Stimulated activated naive CD8-positive, alpha-beta T cell treated with anti-CD3 and anti-CD28 coated beads, Interleukin-15, Interleukin-2, amounts not matched to agents 100 ng/mL and 50 ng/mL, for 24 hours (primary cell): Measurements from ENCODE around the gene ZFHX2.
"Not testable (repeated sequence)": the region's sequence is repeated elsewhere in the genome, so short reads cannot be mapped to it uniquely, and the experiment has no call there.

Experiments
- H3K27ac Mint-ChIP-seq: one replicate; pipeline ENCODE4 v1.8.0; 2021; ENCODE audit warnings: mild to moderate bottlenecking, mixed read lengths
- H3K27me3 Mint-ChIP-seq: one replicate; pipeline ENCODE4 v1.8.0; 2021; ENCODE audit warnings: mixed read lengths
- H3K36me3 Mint-ChIP-seq: one replicate; pipeline ENCODE4 v1.8.0; 2021; ENCODE audit warnings: low read depth, mixed read lengths
- H3K4me1 Mint-ChIP-seq: one replicate; pipeline ENCODE4 v1.8.0; 2021; ENCODE audit warnings: low read depth, mixed read lengths
- H3K4me3 Mint-ChIP-seq: one replicate; pipeline ENCODE4 v1.8.0; 2021; ENCODE audit warnings: mild to moderate bottlenecking, mixed read lengths
- H3K9me3 Mint-ChIP-seq: one replicate; pipeline ENCODE4 v1.8.0; 2021; ENCODE audit warnings: mixed read lengths

The ZFHX2 gene

DNA sequence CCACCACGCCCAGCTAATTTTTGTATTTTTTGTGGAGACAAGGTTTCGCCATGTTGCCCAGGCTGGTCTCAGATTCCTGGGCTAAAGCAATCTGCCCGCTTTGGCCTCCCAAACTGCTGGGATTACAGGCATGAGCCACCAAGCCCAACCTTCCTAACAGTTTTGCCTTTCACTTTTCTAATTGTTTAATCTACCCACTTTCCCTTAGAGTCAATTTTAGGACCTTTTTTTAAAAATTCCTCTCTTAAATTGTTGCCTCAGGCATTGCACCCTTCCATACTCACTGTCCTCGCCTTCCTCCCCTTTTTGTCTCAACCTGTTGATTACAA is 11.5 kb downstream of the ZFHX2 start:
- Mint-ChIP-seq H3K9me3 (no peaks in the 10 kb centered on the region), H3K36me3 (no peaks in the 10 kb centered on the region), H3K27me3 (peaks cover 4% of the 10 kb centered on the region), H3K27ac (no peak overlapping the region), H3K4me1 (no peaks in the 10 kb centered on the region), H3K4me3 (no peak overlapping the region)

DNA sequence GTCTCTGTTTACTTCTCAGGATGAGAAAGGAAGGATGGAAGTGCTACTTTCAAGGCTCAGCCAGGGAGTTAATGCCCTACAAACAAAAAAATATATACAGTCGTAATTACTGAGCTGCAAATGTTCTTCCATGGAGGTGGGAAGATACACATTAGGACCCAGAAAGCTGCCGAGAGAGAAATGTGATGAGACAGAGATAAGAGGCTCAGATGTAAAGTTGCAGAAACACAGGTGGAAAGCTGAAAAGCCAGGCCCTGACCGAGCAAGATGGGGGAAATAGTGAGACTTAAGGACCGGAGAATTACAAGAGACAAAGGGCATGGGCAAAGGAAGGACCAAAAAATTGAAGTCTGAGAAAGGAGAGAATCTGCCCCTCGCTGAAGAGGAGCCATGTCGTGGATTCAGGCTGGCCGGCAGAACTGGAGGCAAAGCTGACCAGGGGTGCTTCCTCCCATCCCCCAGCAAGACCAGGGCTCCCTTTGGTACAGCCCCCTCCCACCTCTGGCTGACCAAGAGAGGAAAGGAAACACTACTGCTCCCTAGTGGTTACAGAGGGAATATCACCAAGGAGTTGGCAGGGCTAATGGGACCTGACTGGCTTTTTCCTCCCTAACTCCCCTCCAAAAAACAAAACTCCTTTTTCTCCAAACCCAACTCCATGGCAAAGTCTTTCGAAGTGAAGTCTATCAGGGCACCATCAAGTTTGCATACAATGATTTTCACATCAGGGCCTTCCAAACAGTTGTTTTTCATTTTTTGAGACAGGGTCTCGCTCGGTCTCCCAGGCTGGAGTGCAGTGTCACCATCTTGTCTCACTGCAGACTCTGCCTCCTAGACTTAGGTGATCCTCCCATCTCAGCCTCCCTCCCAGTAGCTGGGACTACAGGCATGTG is 12.1 kb downstream of the ZFHX2 start:
- Mint-ChIP-seq H3K27ac (no peak overlapping the region), H3K9me3 (no peaks in the 10 kb centered on the region), H3K36me3 (no peaks in the 10 kb centered on the region), H3K4me3 (no peak overlapping the region), H3K4me1 (no peaks in the 10 kb centered on the region), H3K27me3 (peaks cover 4% of the 10 kb centered on the region)

DNA sequence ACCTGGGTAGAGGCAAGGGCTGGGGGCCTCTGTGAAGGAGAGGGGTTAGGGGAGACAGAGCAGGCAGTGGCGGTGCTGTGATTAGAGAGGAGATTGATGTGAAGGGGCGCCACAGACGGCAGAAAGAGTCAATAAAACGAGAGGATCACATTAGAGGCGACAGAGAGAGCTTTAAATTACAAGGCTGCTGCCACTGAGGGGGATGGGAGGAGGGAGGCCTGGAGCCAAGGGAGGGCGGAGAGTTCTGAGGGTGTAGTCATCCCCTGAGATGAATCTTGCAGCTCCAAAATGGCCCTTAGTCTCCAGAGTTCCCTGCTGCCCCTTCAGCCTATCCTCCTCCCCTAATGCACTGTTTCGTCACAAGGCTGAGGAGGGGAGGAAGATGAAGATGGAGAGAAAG is 12.8 kb downstream of the ZFHX2 start:
- Mint-ChIP-seq H3K27me3 (peaks cover 4% of the 10 kb centered on the region), H3K9me3 (no peaks in the 10 kb centered on the region), H3K27ac (no peak overlapping the region), H3K36me3 (no peaks in the 10 kb centered on the region), H3K4me3 (no peak overlapping the region), H3K4me1 (no peaks in the 10 kb centered on the region)

DNA sequence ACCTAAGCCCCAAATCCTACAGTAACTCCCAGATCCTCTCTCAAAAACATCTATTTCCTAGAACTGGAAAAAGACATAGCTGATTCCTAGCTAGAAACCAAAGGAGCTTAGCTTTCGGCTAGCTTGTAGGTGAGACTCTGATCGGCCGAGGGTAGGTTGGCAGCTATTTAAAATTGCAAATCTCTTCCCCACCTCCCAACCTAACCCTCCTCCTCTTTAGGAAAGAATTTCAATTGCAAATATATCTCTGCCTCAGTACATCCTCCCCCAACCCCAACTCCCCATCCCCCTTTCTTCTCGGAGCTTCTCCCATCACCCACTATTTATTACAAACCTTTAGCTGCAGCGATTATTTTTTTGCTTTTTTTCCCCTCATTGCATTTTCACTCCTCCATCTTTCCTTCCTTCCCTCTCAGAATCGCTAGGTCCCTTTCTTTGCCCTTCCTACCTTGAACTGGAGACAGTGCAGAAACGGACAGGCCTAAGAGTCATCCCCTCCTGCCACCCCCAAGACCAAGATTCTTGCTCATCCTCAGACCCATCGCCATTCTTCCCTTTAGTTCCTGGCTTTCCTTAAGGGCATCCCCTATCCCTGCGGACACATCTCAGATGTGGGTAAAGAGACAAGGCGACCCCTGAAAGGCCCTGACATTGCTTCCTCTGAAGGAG is 13.4 kb downstream of the ZFHX2 start:
- Mint-ChIP-seq H3K36me3 (no peaks in the 10 kb centered on the region), H3K27me3 (peaks cover 4% of the 10 kb centered on the region), H3K9me3 (no peaks in the 10 kb centered on the region), H3K27ac (no peak overlapping the region), H3K4me1 (no peaks in the 10 kb centered on the region), H3K4me3 (no peak overlapping the region)

DNA sequence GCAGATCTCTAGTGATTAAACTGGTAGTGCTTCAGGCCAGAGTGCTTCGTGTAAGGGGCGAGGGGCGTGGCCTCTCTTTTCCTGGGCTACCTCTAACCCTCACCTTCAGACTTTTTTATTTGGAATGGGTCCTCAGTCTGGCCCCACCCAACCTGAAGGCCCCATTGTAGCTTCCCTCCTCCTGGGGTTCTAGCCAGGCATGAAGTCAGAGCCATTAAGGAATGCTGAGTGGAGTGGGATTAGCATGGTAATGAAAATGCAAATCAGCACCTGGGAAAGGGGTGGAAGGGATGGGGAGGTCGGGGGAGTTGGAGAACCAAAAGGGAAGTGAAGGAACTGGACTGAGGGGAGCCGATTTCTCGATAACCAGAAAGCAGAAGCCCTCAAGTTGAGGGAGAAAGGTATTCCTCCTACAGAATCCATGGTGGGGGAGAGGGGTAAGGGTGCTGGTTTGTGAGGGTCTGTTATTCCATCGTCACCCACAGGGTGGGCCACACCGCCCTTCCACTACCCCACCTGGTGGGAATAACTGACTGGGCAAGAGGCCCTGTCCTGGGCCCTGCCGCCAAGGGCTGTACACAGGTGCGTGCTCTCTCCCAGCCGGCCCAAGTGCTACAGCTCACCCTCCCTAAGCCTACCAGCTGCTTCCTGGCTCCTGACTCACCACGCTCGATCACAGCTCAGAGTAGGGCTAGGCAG is 14.1 kb downstream of the ZFHX2 start:
- Mint-ChIP-seq H3K27ac (no peak overlapping the region), H3K9me3 (no peaks in the 10 kb centered on the region), H3K4me3 (no peak overlapping the region), H3K4me1 (no peaks in the 10 kb centered on the region), H3K27me3 (peaks cover 4% of the 10 kb centered on the region), H3K36me3 (no peaks in the 10 kb centered on the region)

DNA sequence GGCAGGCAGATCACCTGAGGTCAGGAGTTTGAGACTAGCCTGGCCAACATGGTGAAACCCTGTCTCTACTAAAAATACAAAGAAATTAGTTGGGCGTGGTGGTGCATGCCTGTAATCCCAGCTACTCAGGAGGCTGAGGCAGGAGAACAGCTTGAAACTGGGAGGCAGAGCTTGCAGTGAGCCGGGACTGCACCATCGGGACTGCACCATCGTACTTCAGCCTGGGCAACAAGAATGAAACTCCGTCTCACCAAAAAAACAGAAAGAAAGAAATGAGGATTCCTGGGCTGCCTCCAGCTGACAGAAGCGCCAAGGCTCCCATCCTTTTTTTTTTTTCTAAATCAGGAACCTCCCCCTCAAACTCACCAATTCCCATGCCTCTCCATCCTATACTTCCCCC is 14.7 kb downstream of the ZFHX2 start:
- not testable (repeated sequence) for H3K4me3 Mint-ChIP-seq, H3K36me3 Mint-ChIP-seq, H3K27ac Mint-ChIP-seq, H3K27me3 Mint-ChIP-seq, H3K9me3 Mint-ChIP-seq, H3K4me1 Mint-ChIP-seq

DNA sequence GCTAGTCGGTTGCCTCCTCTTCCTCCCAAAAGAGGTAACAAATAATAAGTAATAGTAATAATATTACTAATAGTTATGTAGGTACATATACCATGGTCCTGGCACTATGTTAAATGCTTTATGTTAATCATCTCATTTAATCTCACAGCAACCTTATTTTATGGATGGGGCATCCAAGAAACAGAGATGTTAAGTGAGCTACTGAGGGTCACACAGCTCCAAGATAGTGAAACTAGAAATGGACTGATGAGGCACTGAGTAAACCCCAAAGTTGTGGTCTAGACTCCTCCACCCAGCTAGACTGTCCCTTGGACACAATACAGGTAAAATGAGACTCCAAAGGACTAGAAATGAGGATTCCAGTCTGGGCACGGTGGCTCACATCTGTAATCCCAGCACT is 15.1 kb downstream of the ZFHX2 start:
- Mint-ChIP-seq H3K36me3 (no peaks in the 10 kb centered on the region), H3K9me3 (no peaks in the 10 kb centered on the region), H3K4me3 (no peak overlapping the region), H3K27me3 (peaks cover 4% of the 10 kb centered on the region), H3K4me1 (no peaks in the 10 kb centered on the region), H3K27ac (no peak overlapping the region)

DNA sequence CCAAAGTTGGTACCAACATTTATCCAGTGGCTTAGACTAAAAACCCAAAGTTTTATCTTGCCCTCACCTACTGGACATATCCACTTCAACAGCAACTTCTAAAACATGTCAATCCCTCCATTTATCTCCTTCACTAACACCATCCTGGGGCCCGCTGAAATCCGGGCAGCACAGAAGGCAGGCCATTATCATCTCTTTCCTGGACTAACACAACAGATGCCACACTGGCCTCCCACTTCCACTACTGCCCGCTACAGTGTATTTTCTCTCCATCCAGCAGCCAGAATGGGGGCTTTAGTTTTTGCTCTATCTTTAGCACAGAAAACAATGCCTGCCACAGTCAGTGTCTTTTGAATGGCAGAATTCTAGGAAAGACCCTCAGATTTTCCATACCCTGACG is 15.6 kb downstream of the ZFHX2 start:
- Mint-ChIP-seq H3K4me1 (no peaks in the 10 kb centered on the region), H3K27ac (no peak overlapping the region), H3K4me3 (no peak overlapping the region), H3K36me3 (no peaks in the 10 kb centered on the region), H3K27me3 (peaks cover 4% of the 10 kb centered on the region), H3K9me3 (no peaks in the 10 kb centered on the region)

DNA sequence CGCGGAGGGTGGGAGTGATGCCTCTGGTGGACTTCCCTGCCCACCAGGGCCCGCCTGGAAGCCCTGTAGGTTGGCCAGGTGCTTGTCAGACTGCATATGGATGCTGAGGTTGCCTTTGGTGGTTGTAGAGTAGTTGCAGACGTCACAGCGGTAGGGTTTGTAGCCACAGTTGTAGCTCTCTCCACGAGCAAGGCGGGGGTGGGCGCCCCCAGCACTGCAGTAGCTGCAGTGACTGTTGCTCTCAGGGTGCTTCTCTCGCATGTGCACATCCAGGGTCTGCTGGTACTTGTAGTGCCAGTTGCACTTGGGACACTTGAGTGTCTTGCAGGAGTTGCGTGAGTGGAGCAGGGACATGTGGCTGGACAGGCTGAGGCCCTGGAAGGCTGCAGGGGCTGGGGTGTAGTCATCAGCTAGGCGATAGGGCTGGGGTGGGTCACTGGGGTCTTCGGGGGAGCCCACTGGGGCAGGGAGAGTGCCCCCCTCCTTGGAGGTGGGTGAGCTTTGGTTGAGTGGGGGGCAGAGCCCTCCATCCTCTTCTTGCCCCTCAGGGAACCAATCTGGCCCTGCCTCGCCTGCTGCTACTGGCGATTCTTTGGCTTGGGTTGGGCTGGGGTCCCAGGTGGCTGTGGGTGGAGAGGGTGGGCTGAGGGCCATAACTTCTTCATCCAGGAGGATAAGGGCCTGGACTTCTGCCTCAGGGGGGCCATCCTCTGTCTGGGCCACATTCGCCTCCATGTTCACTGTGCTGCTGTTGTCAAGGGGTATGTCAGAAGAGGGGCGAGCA is 17.7 kb downstream of the ZFHX2 start:
- H3K9me3 Mint-ChIP-seq: no peaks in the 10 kb centered on the region
- H3K27ac Mint-ChIP-seq: no peak overlapping the region
- no peaks in the 10 kb centered on the region for H3K4me1 Mint-ChIP-seq
- no peaks in the 10 kb centered on the region for H3K27me3 Mint-ChIP-seq
- no peaks in the 10 kb centered on the region for H3K36me3 Mint-ChIP-seq
- no peak overlapping the region for H3K4me3 Mint-ChIP-seq

DNA sequence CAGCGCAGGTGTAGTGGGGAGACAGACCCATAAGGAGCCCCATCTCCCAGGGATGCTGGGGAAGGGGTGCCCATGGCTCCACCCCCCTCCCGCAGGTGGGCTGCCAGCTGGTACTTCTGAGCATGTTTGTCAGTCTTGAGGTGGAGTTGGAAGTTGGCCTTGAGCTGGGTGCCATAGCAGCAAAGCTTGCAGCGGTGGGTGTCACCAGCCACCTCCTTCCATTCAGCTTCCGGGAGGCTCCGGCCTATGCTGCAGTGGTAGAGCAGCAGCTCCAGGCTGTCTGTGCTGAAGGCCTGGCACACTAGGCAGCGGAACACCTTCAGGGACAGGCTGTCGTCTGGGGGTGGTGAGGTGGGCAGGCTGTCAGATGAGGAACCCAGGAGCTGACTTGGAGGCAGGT is 18.9 kb downstream of the ZFHX2 start:
- Mint-ChIP-seq H3K27ac (no peak overlapping the region), H3K36me3 (no peaks in the 10 kb centered on the region), H3K4me1 (no peaks in the 10 kb centered on the region)

DNA sequence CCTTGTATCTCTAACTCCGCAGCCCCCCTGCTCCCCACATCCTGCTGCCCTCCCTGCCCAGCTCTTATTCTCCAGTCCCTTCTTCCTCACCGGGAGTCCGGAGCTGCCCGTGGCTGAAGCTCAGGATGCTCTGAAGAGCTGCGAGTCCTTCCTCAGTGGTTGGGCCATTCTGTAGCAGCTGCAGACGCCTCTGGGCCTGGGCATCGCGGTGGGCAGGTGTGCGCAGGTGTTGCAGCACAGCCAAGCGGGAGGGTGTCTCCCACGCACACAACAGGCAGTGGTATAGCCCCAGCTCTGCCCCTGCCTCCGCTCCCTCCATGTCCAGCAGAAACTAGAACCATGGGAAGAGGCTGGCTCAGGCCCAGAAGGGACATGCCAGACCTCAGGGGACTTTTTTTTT is 20.2 kb downstream of the ZFHX2 start:
- Mint-ChIP-seq H3K27ac (no peak overlapping the region), H3K36me3 (no peaks in the 10 kb centered on the region), H3K4me3 (no peak overlapping the region), H3K27me3 (no peaks in the 10 kb centered on the region), H3K9me3 (no peaks in the 10 kb centered on the region), H3K4me1 (no peaks in the 10 kb centered on the region)

More for the DNA sequence above, 18.9 kb downstream of the ZFHX2 start:
- H3K4me3 Mint-ChIP-seq: no peak overlapping the region
- no peaks in the 10 kb centered on the region for H3K9me3 Mint-ChIP-seq
- no peaks in the 10 kb centered on the region for H3K27me3 Mint-ChIP-seq

DNA sequence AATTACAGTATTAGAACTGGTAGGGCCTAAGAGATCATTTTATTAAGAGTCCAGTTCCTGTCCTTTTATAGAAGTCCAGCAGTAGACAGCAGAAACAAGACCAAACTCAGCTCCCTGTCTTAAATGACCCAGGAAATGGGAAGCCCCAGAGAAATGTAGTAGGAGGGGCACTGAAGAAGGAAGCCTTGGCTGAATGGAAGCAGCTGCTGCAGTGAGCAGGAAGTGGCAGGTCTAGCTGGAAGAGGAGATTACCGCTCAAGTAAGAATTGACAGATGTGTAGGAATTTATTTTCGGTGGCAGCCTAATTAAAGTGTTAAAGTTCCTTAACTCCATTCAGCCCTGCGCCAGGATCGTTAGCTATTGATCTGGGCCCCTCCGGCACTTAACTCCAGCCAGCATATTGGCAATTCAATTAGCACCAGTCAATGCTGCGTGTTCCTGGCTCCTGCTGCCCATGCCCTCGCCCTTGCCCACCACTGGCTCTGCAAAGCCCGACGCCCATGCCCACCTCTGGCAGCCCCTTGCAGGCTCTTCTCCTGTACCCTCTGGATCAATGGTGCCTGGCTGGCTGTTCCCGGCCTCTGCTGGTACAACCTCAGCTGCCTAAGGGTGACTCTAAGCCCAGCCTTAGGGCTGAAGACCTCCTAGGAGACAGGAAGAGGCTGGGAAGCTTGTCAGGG is 21.1 kb downstream of the ZFHX2 start:
- Mint-ChIP-seq H3K4me3 (no peak overlapping the region), H3K36me3 (no peaks in the 10 kb centered on the region), H3K27ac (peak overlapping the region; percentile 34), H3K9me3 (no peaks in the 10 kb centered on the region), H3K4me1 (no peaks in the 10 kb centered on the region), H3K27me3 (no peaks in the 10 kb centered on the region)

DNA sequence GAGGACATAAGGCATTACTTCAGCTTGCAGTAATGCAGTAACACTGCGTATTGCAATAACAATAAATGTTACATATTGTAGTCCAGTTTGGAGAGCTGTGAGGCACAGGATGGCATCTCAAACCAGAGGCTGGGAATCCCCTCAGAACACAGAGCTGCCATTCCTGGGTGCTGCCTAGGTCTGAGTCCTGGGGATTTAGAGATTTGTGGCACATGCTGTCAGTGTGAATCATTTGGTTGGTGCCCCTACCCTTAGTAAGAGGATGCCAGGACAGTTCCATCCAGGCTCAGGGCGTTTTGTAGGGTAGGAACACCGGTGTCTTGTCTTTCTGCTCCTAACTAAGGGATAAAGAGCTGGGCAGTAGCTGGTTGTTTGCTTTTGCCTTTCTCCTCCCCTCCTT is 22.5 kb downstream of the ZFHX2 start:
- no peaks in the 10 kb centered on the region for H3K27me3 Mint-ChIP-seq
- no peak overlapping the region for H3K27ac Mint-ChIP-seq
- H3K9me3 Mint-ChIP-seq: no peaks in the 10 kb centered on the region
- H3K4me1 Mint-ChIP-seq: no peaks in the 10 kb centered on the region
- H3K4me3 Mint-ChIP-seq: no peak overlapping the region
- H3K36me3 Mint-ChIP-seq: no peaks in the 10 kb centered on the region

DNA sequence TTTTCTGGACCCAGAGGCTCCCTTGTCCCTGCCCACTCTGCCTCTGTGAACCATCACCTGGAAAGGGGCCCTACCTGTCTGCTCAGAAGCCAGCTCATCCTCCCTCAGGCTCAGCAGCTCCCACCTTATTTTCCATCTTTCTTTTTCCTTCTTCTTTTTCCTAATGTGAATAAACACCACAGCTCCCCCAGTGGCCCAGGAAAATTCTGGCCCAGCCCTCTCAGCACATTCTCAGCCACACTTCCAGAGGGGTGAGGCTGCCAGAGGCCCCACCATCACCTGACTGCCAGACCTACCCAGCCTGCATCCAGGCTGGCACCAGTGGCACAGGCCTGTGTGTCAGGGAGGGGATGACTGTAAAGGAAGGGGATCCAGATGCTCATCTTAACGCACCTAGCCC is 23.0 kb downstream of the ZFHX2 start:
- no peaks in the 10 kb centered on the region for H3K9me3 Mint-ChIP-seq
- no peaks in the 10 kb centered on the region for H3K4me1 Mint-ChIP-seq
- H3K27ac Mint-ChIP-seq: no peak overlapping the region
- H3K36me3 Mint-ChIP-seq: no peaks in the 10 kb centered on the region
- H3K27me3 Mint-ChIP-seq: no peaks in the 10 kb centered on the region
- H3K4me3 Mint-ChIP-seq: no peak overlapping the region
